22Rv1 (cell line): ENCODE measurements around the gene ARMH2.

Experiments used
- ZFX ChIP-seq: fragments of 450-650 bp; IDR thresholded peaks from 2 replicates; pipeline ENCODE4 v1.6.1; 2017; ENCODE audit warnings: antibody characterized with exemption, borderline replicate concordance
- TF ChIP-seq, protein P1 (sequence below): fragments of 450-650 bp; IDR thresholded peaks from 2 replicates; pipeline ENCODE4 v1.5.1; 2017; ENCODE audit warnings: mild to moderate bottlenecking

DNA sequence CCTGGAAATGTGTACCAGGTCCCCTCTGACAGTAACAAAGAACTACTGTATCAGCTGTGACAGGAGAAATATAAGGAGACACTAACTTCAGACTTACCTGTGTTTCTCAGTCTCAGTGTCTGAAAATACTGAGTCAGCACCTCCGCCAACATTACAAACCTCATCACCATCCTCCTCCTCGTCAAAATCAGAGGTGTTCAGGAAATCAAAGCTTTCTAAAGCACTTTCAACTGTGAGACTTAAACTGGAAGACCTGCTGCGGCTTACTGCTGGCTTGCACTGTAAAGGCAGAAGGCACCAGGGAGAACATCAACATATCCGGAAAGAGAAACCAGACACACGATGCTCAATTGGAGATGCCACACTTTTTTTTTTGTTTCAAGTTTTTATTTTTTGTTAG, 40.3 kb upstream of the ARMH2 start:
- TF ChIP-seq, protein P1, sequence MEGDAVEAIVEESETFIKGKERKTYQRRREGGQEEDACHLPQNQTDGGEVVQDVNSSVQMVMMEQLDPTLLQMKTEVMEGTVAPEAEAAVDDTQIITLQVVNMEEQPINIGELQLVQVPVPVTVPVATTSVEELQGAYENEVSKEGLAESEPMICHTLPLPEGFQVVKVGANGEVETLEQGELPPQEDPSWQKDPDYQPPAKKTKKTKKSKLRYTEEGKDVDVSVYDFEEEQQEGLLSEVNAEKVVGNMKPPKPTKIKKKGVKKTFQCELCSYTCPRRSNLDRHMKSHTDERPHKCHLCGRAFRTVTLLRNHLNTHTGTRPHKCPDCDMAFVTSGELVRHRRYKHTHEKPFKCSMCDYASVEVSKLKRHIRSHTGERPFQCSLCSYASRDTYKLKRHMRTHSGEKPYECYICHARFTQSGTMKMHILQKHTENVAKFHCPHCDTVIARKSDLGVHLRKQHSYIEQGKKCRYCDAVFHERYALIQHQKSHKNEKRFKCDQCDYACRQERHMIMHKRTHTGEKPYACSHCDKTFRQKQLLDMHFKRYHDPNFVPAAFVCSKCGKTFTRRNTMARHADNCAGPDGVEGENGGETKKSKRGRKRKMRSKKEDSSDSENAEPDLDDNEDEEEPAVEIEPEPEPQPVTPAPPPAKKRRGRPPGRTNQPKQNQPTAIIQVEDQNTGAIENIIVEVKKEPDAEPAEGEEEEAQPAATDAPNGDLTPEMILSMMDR, result no peak
- TF ChIP-seq ZFX, result no peak
